ENCODE results near the gene DLGAP4.

DLGAP4 gene

GRCh38 chr20:36320898-36321695 is 15.0 kb downstream of the DLGAP4 start:
- in situ Hi-C loops (cut with HindIII; ENCODE audit: low sequenced_read_pairs) = no loop called here

- in situ Hi-C loops (cut with HindIII; ENCODE audit: low sequenced_read_pairs) = no loop called here
These were observed 16.0 kb downstream of the DLGAP4 start for GRCh38 chr20:36322131-36322530.

- in situ Hi-C loops (cut with HindIII; ENCODE audit: low sequenced_read_pairs) = no loop called here
These were observed 24.0 kb downstream of the DLGAP4 start for GRCh38 chr20:36330091-36330490.

- in situ Hi-C loops (cut with HindIII; ENCODE audit: low sequenced_read_pairs) = no loop called here
These were observed 25.1 kb downstream of the DLGAP4 start for GRCh38 chr20:36331209-36331608.

- in situ Hi-C loops (cut with HindIII; ENCODE audit: low sequenced_read_pairs) = no loop called here
These were observed 27.7 kb downstream of the DLGAP4 start for GRCh38 chr20:36333841-36334240.

- in situ Hi-C loops (cut with HindIII; ENCODE audit: low sequenced_read_pairs) = no loop called here
These were observed 28.4 kb downstream of the DLGAP4 start for GRCh38 chr20:36334281-36335205.

- in situ Hi-C loops (cut with HindIII; ENCODE audit: low sequenced_read_pairs) = no loop called here
These were observed 29.2 kb downstream of the DLGAP4 start for GRCh38 chr20:36335206-36335870.

- in situ Hi-C loops (cut with HindIII; ENCODE audit: low sequenced_read_pairs) = no loop called here
These were observed 30.1 kb downstream of the DLGAP4 start for GRCh38 chr20:36336204-36336603.

- in situ Hi-C loops (cut with HindIII; ENCODE audit: low sequenced_read_pairs) = no loop called here
These were observed 31.0 kb downstream of the DLGAP4 start for GRCh38 chr20:36336954-36337704.

GRCh38 chr20:36337886-36338285 is 31.7 kb downstream of the DLGAP4 start:
- in situ Hi-C loops (cut with HindIII; ENCODE audit: low sequenced_read_pairs) = no loop called here

- in situ Hi-C loops (cut with HindIII; ENCODE audit: low sequenced_read_pairs) = no loop called here
These were observed 33.8 kb downstream of the DLGAP4 start for GRCh38 chr20:36339646-36340592.

- in situ Hi-C loops (cut with HindIII; ENCODE audit: low sequenced_read_pairs) = no loop called here
These were observed 34.5 kb downstream of the DLGAP4 start for GRCh38 chr20:36340593-36340990.

- in situ Hi-C loops (cut with HindIII; ENCODE audit: low sequenced_read_pairs) = no loop called here
These were observed 35.3 kb downstream of the DLGAP4 start for GRCh38 chr20:36341331-36342020.

- in situ Hi-C loops (cut with HindIII; ENCODE audit: low sequenced_read_pairs) = no loop called here
These were observed 36.4 kb downstream of the DLGAP4 start for GRCh38 chr20:36342331-36343120.

GRCh38 chr20:36343641-36344040 is 37.5 kb downstream of the DLGAP4 start:
- in situ Hi-C loops (cut with HindIII; ENCODE audit: low sequenced_read_pairs) = no loop called here

GRCh38 chr20:36344517-36345132 is 38.5 kb downstream of the DLGAP4 start:
- in situ Hi-C loops (cut with HindIII; ENCODE audit: low sequenced_read_pairs) = loop anchor here (5.0 kb wide), 1 partner anchor 93 kb away; no protein-coding TSS in a partner anchor

GRCh38 chr20:36346256-36346655 is 40.1 kb downstream of the DLGAP4 start:
- in situ Hi-C loops (cut with HindIII; ENCODE audit: low sequenced_read_pairs) = loop anchor here (5.0 kb wide), 1 partner anchor 91 kb away; no protein-coding TSS in a partner anchor
